Measurements from ENCODE around the gene FOXE1.

The FOXE1 gene

GRCh38 chr9:97904725-97905124, 51.7 kb downstream of the FOXE1 start:
- Histone ChIP-seq H3K27me3 (ENCODE audit: control insufficient read depth in 2 of 2, insufficient read depth in 2 of 2, low read length in 2 of 2) (no peaks in the 10 kb centered on the region), H3K9ac (ENCODE audit: low read depth in 1 of 2, low read length in 2 of 2) (no peak overlapping the region), H3K4me3 (ENCODE audit: low read length in 2 of 2) (no peak overlapping the region), H3K4me1 (ENCODE audit: control insufficient read depth in 2 of 2, insufficient read depth in 2 of 2, low read length in 2 of 2) (peaks cover 0 to 7% of the 10 kb centered on the region in 2 donors), H3K9me3 (ENCODE audit: control insufficient read depth in 2 of 2, low read length in 2 of 2) (no peaks in the 10 kb centered on the region), H3K27ac (ENCODE audit: low read depth in 2 of 2, low read length in 2 of 2) (no peak overlapping the region), H3K36me3 (ENCODE audit: control insufficient read depth in 2 of 2, insufficient read depth in 2 of 2, low read length in 2 of 2) (peaks cover 11 to 15% of the 10 kb centered on the region in 2 donors)

GRCh38 chr9:97905228-97905627, 52.2 kb downstream of the FOXE1 start:
- H3K27ac ChIP-seq (ENCODE audit: low read depth in 2 of 2, low read length in 2 of 2), result no peak overlapping the region
- no peak overlapping the region for H3K4me3 ChIP-seq (ENCODE audit: low read length in 2 of 2)
- H3K36me3 ChIP-seq (ENCODE audit: control insufficient read depth in 2 of 2, insufficient read depth in 2 of 2, low read length in 2 of 2), result peaks cover 16 to 20% of the 10 kb centered on the region in 2 donors
- H3K27me3 ChIP-seq (ENCODE audit: control insufficient read depth in 2 of 2, insufficient read depth in 2 of 2, low read length in 2 of 2), result no peaks in the 10 kb centered on the region
- peaks cover 0 to 7% of the 10 kb centered on the region in 2 donors for H3K4me1 ChIP-seq (ENCODE audit: control insufficient read depth in 2 of 2, insufficient read depth in 2 of 2, low read length in 2 of 2)
- H3K9me3 ChIP-seq (ENCODE audit: control insufficient read depth in 2 of 2, low read length in 2 of 2), result no peaks in the 10 kb centered on the region
- H3K9ac ChIP-seq (ENCODE audit: low read depth in 1 of 2, low read length in 2 of 2), result no peak overlapping the region

All from mucosa of rectum (tissue), 2 donors.